GM12878 (cell line): ENCODE data around the gene ANLN.

ENCODE experiments used
- CBX5 ChIP-seq: sonication (generic); IDR thresholded peaks from 2 replicates; pipeline ENCODE4 v1.6.1; 2016; ENCODE audit warnings: low read depth, moderate library complexity, mild to moderate bottlenecking, inconsistent platforms
- MYC ChIP-seq: IDR thresholded peaks from 2 replicates; pipeline ENCODE4 v1.6.1; 2011; ENCODE audit warnings: mild to moderate bottlenecking, low read length, moderate library complexity, inconsistent platforms; ENCODE audit not compliant: insufficient read depth, insufficient replicate concordance, insufficient read length, severe bottlenecking
- NFIC ChIP-seq: IDR thresholded peaks from 2 replicates; pipeline ENCODE4 v1.6.1; 2012; ENCODE audit warnings: low read depth, mild to moderate bottlenecking, inconsistent platforms, low read length, moderate library complexity
- RAD21 ChIP-seq: IDR thresholded peaks from 2 replicates; pipeline ENCODE4 v1.6.1; 2011; ENCODE audit warnings: mild to moderate bottlenecking, low read depth, low read length, moderate library complexity; ENCODE audit not compliant: insufficient read depth
- RBBP5 ChIP-seq: fragments of 200-600 bp; sonication (generic); conservative IDR thresholded peaks from 2 replicates; pipeline ENCODE4 v1.6.1; 2016
- STAT3 ChIP-seq: IDR thresholded peaks from 2 replicates; pipeline ENCODE4 v1.6.1; 2011; ENCODE audit warnings: low read depth, low read length, improper control_type of control experiment
- TAF1 ChIP-seq: IDR thresholded peaks from 2 replicates; pipeline ENCODE4 v1.6.1; 2011; ENCODE audit warnings: mild to moderate bottlenecking, low read depth, low read length, borderline replicate concordance
- TCF12 ChIP-seq: IDR thresholded peaks from 2 replicates; pipeline ENCODE4 v1.6.1; 2011; ENCODE audit warnings: low read depth, mild to moderate bottlenecking, low read length
- ZNF274 ChIP-seq: IDR thresholded peaks from one replicate; pipeline ENCODE4 v1.8.0; 2011; ENCODE audit not compliant: insufficient read length, insufficient read depth
- TF ChIP-seq, protein P1 (sequence below): IDR thresholded peaks from 2 replicates; pipeline ENCODE4 v1.6.1; 2012; ENCODE audit warnings: improper control_type of control experiment, low read depth, low read length; ENCODE audit not compliant: insufficient replicate concordance
- TF ChIP-seq, protein P2 (sequence below), 3 experiments: IDR thresholded peaks in 2 of 3; conservative IDR thresholded peaks in 1 of 3; 2 replicates each; pipeline ENCODE4 v1.5.1; 2011; ENCODE audit warnings: low read depth in 3 of 3, low read length in 3 of 3, mild to moderate bottlenecking in 3 of 3, control low read depth in 2 of 3, moderate library complexity in 2 of 3, inconsistent platforms in 1 of 3, mixed read lengths in 1 of 3; ENCODE audit not compliant: control insufficient read depth in 2 of 3, insufficient read depth in 1 of 3; ENCODE audit errors: extremely low read depth in 1 of 3

GRCh38 chr7:36390199-36391090, 783 bp downstream of the ANLN start:
- no peak for TF ChIP-seq TAF1
- no peak for TF ChIP-seq NFIC
- TF ChIP-seq STAT3: no peak
- TF ChIP-seq ZNF274: no peak
- no peak for TF ChIP-seq TCF12
- TF ChIP-seq CBX5: no peak
- TF ChIP-seq, protein P1, sequence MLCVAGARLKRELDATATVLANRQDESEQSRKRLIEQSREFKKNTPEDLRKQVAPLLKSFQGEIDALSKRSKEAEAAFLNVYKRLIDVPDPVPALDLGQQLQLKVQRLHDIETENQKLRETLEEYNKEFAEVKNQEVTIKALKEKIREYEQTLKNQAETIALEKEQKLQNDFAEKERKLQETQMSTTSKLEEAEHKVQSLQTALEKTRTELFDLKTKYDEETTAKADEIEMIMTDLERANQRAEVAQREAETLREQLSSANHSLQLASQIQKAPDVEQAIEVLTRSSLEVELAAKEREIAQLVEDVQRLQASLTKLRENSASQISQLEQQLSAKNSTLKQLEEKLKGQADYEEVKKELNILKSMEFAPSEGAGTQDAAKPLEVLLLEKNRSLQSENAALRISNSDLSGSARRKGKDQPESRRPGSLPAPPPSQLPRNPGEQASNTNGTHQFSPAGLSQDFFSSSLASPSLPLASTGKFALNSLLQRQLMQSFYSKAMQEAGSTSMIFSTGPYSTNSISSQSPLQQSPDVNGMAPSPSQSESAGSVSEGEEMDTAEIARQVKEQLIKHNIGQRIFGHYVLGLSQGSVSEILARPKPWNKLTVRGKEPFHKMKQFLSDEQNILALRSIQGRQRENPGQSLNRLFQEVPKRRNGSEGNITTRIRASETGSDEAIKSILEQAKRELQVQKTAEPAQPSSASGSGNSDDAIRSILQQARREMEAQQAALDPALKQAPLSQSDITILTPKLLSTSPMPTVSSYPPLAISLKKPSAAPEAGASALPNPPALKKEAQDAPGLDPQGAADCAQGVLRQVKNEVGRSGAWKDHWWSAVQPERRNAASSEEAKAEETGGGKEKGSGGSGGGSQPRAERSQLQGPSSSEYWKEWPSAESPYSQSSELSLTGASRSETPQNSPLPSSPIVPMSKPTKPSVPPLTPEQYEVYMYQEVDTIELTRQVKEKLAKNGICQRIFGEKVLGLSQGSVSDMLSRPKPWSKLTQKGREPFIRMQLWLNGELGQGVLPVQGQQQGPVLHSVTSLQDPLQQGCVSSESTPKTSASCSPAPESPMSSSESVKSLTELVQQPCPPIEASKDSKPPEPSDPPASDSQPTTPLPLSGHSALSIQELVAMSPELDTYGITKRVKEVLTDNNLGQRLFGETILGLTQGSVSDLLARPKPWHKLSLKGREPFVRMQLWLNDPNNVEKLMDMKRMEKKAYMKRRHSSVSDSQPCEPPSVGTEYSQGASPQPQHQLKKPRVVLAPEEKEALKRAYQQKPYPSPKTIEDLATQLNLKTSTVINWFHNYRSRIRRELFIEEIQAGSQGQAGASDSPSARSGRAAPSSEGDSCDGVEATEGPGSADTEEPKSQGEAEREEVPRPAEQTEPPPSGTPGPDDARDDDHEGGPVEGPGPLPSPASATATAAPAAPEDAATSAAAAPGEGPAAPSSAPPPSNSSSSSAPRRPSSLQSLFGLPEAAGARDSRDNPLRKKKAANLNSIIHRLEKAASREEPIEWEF: no peak
- no peak for TF ChIP-seq MYC
- TF ChIP-seq RBBP5: no peak
- TF ChIP-seq RAD21: no peak
- TF ChIP-seq, protein P2, sequence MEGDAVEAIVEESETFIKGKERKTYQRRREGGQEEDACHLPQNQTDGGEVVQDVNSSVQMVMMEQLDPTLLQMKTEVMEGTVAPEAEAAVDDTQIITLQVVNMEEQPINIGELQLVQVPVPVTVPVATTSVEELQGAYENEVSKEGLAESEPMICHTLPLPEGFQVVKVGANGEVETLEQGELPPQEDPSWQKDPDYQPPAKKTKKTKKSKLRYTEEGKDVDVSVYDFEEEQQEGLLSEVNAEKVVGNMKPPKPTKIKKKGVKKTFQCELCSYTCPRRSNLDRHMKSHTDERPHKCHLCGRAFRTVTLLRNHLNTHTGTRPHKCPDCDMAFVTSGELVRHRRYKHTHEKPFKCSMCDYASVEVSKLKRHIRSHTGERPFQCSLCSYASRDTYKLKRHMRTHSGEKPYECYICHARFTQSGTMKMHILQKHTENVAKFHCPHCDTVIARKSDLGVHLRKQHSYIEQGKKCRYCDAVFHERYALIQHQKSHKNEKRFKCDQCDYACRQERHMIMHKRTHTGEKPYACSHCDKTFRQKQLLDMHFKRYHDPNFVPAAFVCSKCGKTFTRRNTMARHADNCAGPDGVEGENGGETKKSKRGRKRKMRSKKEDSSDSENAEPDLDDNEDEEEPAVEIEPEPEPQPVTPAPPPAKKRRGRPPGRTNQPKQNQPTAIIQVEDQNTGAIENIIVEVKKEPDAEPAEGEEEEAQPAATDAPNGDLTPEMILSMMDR (IDR thresholded peaks at IDR 0.05 in 2 of 3, conservative IDR thresholded peaks at IDR 0.05 in 1 of 3; ENCODE audit: control insufficient read depth in 2 of 3, extremely low read depth in 1 of 3, insufficient read depth in 1 of 3, low read depth in 3 of 3, low read length in 3 of 3): no peak
